NCI-H2107 (cell line): ENCODE results near the gene EFCAB7.

ENCODE experiments used
- DNase-seq: peaks from one replicate; lab custom pipeline; 2025; lab: John Stamatoyannopoulos, UW

Gene EFCAB7

GRCh38 chr1:63602629-63603028 lies 79.3 kb downstream of the EFCAB7 start:
- DNase-seq, result no peak

GRCh38 chr1:63603810-63604209 lies 80.5 kb downstream of the EFCAB7 start:
- DNase-seq, result no peak

GRCh38 chr1:63607322-63607721 lies 84.0 kb downstream of the EFCAB7 start:
- DNase-seq, result no peak

- DNase-seq, result no peak
These were observed 87.9 kb downstream of the EFCAB7 start for GRCh38 chr1:63611231-63611630.

- no peak for DNase-seq
These were observed 89.2 kb downstream of the EFCAB7 start for GRCh38 chr1:63612564-63612963.

- no peak for DNase-seq
These were observed 89.6 kb downstream of the EFCAB7 start for GRCh38 chr1:63612971-63613370.

- peak; percentile 77 for DNase-seq
These were observed 92.6 kb downstream of the EFCAB7 start for GRCh38 chr1:63615768-63616420.

- DNase-seq, result no peak
These were observed 94.1 kb downstream of the EFCAB7 start for GRCh38 chr1:63617450-63617849.

GRCh38 chr1:63618011-63618410 lies 94.7 kb downstream of the EFCAB7 start:
- DNase-seq, result no peak

GRCh38 chr1:63619558-63619957 lies 96.2 kb downstream of the EFCAB7 start:
- DNase-seq, result no peak

- DNase-seq, result no peak
These were observed 97.3 kb downstream of the EFCAB7 start for GRCh38 chr1:63620671-63621070.

- no peak for DNase-seq
These were observed 97.8 kb downstream of the EFCAB7 start for GRCh38 chr1:63621075-63621474.

GRCh38 chr1:63621698-63622097 lies 98.4 kb downstream of the EFCAB7 start:
- DNase-seq, result no peak
